Esophagus squamous epithelium (tissue), 5 donors: ENCODE measurements around the gene WTAP. TPM values are rescaled to one million over a fixed set of nuclear protein-coding genes. Genes with fewer than 3 reads are reported as not detected.
"Not testable (repeated sequence)": the region's sequence is repeated elsewhere in the genome, so short reads cannot be mapped to it uniquely, and the experiment has no call there.

Source experiments
- DNase-seq: peaks from one replicate; lab custom pipeline; 2025; lab: John Stamatoyannopoulos, UW
- H3K27ac ChIP-seq, 4 donors: fragments of 200-600 bp; sonication (generic); one replicate each; pipeline ENCODE4 v1.5.1; 2016 to 2019; ENCODE audit warnings: mild to moderate bottlenecking in 1 of 4
- H3K27me3 ChIP-seq, 4 donors: fragments of 200-600 bp; sonication (generic); 1 replicate in 3 of 4; 2 replicates in 1 of 4; pipeline versions ENCODE4 v1.5.1 to v1.6.0; 2017 to 2021; ENCODE audit warnings: antibody characterized with exemption in 1 of 4
- H3K36me3 ChIP-seq, 3 donors: fragments of 200-600 bp; sonication (generic); one replicate each; pipeline ENCODE4 v1.5.1; 2016 to 2019
- H3K4me1 ChIP-seq, 3 donors: fragments of 200-600 bp; sonication (generic); one replicate each; pipeline ENCODE4 v1.5.1; 2017 to 2019
- H3K4me3 ChIP-seq, 4 donors: fragments of 200-600 bp; sonication (generic); 1 replicate in 3 of 4; 2 replicates in 1 of 4; pipeline ENCODE4 v1.5.1; 2016 to 2019; ENCODE audit warnings: mild to moderate bottlenecking in 2 of 4, moderate library complexity in 1 of 4
- H3K9me3 ChIP-seq, 3 donors: fragments of 200-600 bp; sonication (generic); one replicate each; pipeline ENCODE4 v1.5.1; 2016 to 2019
- POLR2A ChIP-seq, 4 donors: fragments of 450-650 bp; IDR thresholded peaks; one replicate each; pipeline ENCODE4 v1.6.1; 2017; ENCODE audit warnings: antibody characterized with exemption in 4 of 4, mild to moderate bottlenecking in 4 of 4, moderate library complexity in 3 of 4
- WGBS, 2 donors: methylation state at CpG; one replicate each; pipeline ENCODE4 v1.1.5; 2018; 5-methylcytosine and 5-hydroxymethylcytosine counted together
- intact Hi-C: fragments of 100-400 bp; cut with DNase I; formaldehyde crosslinking; loops from one replicate; pipeline ENCODE4 v1.15.0; 2022
- total RNA-seq, 4 donors: library from RNA; depleted of rRNA; stranded (reverse); fragments of >200 nt; gene quantifications; one replicate each; pipeline ENCODE4 v1.1.0, GENCODE V29; 2016
- TF ChIP-seq, protein P1 (sequence below), 6 experiments: fragments of 450-650 bp in 4 of 6; fragments of 200-600 bp in 2 of 6; sonication (generic) in 2 of 6; IDR thresholded peaks; one replicate each; pipeline ENCODE4 v1.5.1; 2016 to 2019; ENCODE audit warnings: antibody characterized with exemption in 6 of 6, mild to moderate bottlenecking in 4 of 6, moderate library complexity in 4 of 6
- donor health status: DM: yes; HTN: yes; CAD: no.

WTAP gene
- total RNA-seq, 4 donors from 2014 or later: 45.0 to 105 (median 82.6) TPM

DNA sequence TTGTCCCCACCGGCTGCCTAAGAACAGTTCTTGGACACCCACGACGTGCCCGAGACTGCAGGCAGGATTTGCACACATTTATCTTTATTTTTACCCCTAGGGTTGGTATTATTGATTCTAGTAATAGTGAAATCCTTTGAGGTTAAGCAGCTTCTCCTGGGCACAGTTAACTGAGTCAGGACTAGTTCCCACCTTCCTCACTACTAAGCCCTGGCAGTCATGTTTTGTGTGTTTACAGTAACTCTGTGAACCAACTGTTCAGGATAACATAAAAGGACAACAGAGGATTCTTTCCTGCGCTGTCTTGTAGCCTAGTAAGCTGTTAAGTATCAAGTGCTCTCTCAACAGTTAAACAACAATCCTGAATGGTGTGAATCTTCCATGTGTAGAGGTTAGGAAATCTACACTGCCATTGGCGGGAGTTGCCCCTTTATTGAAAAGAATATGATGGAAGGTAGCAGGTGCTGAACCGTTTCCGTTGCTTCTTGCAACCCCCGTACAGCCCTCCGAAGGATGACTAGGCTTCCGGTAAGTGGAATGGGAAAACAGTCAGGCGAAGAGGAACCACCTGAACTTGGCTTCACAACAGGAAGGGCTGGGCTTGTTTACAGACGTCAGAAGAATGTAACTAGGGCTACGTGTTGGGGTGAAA, 33.3 kb upstream of the WTAP start:
- intact Hi-C loops: loop anchor here (10.0 kb wide), 2 partner anchors 71 to 341 kb away; partner anchors contain the start of gene ACAT2
- Histone ChIP-seq H3K27me3 (no peaks in the 10 kb centered on the region), H3K36me3 (peaks cover 0 to 13% (median 1%) of the 10 kb centered on the region in 3 donors), H3K4me1 (peaks cover 7 to 50% (median 22%) of the 10 kb centered on the region in 3 donors), H3K9me3 (no peaks in the 10 kb centered on the region), H3K27ac (peak overlapping the region; percentile 95 to 97 (median 96)), H3K4me3 (peak overlapping the region; percentile 73 to 92 (median 80))
- no peak for DNase-seq
- 12 to 15% methylated on average over 10 to 14 of the region's 14 CpGs for WGBS, 2 donors
- peak in 2 of 4 donors; percentile 17 to 19 for TF ChIP-seq POLR2A (IDR thresholded peaks at IDR 0.05)
- TF ChIP-seq, protein P1, sequence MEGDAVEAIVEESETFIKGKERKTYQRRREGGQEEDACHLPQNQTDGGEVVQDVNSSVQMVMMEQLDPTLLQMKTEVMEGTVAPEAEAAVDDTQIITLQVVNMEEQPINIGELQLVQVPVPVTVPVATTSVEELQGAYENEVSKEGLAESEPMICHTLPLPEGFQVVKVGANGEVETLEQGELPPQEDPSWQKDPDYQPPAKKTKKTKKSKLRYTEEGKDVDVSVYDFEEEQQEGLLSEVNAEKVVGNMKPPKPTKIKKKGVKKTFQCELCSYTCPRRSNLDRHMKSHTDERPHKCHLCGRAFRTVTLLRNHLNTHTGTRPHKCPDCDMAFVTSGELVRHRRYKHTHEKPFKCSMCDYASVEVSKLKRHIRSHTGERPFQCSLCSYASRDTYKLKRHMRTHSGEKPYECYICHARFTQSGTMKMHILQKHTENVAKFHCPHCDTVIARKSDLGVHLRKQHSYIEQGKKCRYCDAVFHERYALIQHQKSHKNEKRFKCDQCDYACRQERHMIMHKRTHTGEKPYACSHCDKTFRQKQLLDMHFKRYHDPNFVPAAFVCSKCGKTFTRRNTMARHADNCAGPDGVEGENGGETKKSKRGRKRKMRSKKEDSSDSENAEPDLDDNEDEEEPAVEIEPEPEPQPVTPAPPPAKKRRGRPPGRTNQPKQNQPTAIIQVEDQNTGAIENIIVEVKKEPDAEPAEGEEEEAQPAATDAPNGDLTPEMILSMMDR (IDR thresholded peaks at IDR 0.05): no peak

DNA sequence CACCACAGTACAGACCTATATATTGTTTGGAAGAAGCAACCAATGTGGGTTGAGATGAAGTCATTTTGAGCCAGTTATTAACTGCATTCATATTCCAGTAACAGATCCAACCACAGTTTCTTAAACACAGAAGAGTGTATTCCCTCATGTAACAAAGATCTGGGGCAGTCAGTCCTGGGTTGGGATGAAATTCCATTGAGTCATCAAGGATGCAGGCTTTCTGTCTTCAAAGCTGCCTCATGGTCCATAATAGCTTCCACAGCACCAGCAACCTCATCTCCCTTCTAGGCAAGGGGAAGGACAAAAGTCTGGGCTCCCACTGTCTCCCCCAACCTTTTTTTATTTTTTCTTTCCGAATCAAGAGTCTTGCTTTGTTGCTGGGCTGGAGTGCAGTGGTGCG, 31.3 kb upstream of the WTAP start:
- intact Hi-C loops: loop anchor here (10.0 kb wide), 2 partner anchors 69 to 339 kb away; partner anchors contain the start of gene ACAT2
- Histone ChIP-seq H3K27ac (no peak overlapping the region), H3K36me3 (no peaks in the 10 kb centered on the region), H3K4me1 (peaks cover 11 to 35% (median 12%) of the 10 kb centered on the region in 3 donors), H3K9me3 (no peaks in the 10 kb centered on the region), H3K4me3 (no peak overlapping the region), H3K27me3 (no peaks in the 10 kb centered on the region)
- no peak for TF ChIP-seq POLR2A (IDR thresholded peaks at IDR 0.05)
- TF ChIP-seq, protein P1 (IDR thresholded peaks at IDR 0.05): no peak
- DNase-seq: no peak
- 100% methylated on average over 2 of the region's 2 CpGs for WGBS, 2 donors

DNA sequence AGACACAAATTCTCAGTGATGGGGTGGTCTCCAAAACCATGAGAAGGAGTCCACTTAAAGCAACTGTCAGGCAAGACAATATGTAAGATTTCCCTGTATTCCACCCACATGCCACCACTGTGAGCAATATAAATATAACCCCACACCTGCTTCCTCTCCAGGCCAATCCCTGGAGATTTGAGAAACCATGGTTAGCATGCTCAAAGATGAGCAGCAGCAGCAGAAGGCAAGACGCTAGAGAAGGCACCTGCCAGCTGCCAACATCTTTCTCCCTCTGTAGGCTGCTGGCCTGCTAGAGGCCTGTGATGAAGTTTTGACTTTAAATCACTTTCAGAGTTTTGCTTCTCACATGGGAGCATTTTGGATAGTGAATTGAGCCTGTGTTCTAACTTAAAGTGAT, 26.3 kb upstream of the WTAP start:
- intact Hi-C loops: no loop called here

DNA sequence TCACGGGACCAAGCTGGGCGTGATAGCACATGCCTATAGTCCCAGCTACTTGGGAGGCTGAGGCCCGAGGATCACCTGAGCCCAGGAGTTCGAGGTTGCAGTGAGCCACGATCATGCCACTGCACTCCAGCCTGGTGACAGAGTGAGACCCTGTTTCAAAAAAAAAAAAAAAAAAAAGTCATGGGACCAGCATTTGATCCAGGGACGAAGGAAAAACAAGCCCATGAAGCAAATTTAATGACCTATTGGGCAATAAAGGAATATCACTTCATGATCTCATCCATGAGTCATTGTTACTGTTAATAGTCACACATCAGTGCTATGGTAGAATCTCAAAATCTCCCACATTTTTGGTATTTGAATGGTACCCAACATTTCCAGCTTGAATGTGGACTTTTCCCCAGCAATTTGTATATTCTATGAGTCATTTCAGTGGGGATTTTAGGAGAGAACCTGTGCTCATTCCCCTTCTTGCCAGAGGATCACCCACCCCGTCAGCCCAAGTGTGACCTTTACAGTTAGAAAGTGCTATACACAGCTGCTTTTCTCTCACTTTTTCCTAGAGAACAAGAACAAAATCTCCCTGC, 25.8 kb upstream of the WTAP start:
- H3K9me3 ChIP-seq: peaks cover 0 to 4% (median 0%) of the 10 kb centered on the region in 3 donors
- 43 to 45% methylated on average over 7 of the region's 7 CpGs for WGBS, 2 donors
- no peaks in the 10 kb centered on the region for H3K36me3 ChIP-seq
- intact Hi-C loops: no loop called here
- no peak for DNase-seq
- TF ChIP-seq POLR2A (IDR thresholded peaks at IDR 0.05): no peak
- TF ChIP-seq, protein P1 (IDR thresholded peaks at IDR 0.05): no peak
- H3K4me1 ChIP-seq: peaks cover 12 to 19% (median 14%) of the 10 kb centered on the region in 3 donors
- no peaks in the 10 kb centered on the region for H3K27me3 ChIP-seq
- no peak overlapping the region for H3K4me3 ChIP-seq
- H3K27ac ChIP-seq: peak overlapping the region; percentile 10 to 90 (median 68)

More for the DNA sequence above, 26.3 kb upstream of the WTAP start:
- H3K4me3 ChIP-seq: no peak overlapping the region
- no peaks in the 10 kb centered on the region for H3K27me3 ChIP-seq
- H3K4me1 ChIP-seq: peaks cover 12 to 19% (median 14%) of the 10 kb centered on the region in 3 donors
- TF ChIP-seq, protein P1 (IDR thresholded peaks at IDR 0.05): no peak
- no peak for TF ChIP-seq POLR2A (IDR thresholded peaks at IDR 0.05)
- WGBS, 2 donors: 13 to 15% methylated on average over 1 of the region's 1 CpG
- H3K27ac ChIP-seq: peak overlapping the region; percentile 10 to 90 (median 68)
- no peak for DNase-seq
- peaks cover 0 to 4% (median 0%) of the 10 kb centered on the region in 3 donors for H3K9me3 ChIP-seq
- H3K36me3 ChIP-seq: no peaks in the 10 kb centered on the region

DNA sequence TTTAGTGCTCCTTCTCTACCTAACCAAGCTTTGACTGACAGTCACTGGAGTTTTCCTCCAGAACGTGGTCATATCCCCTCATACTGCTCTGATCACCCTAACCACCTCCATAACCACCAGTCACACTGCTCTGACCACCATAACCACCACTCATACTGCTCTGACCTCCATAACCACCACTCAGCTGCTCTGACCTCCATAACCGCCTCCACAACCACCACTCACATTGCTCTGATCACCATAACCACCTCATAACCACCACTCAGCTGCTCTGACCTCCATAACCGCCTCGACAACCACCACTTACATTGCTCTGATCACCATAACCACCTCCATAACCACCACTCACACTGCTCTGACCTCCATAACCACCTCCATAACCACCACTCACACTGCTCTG, 16.7 kb upstream of the WTAP start:
- peaks cover 2 to 18% (median 12%) of the 10 kb centered on the region in 3 donors for H3K4me1 ChIP-seq
- 73 to 83% methylated on average over 3 to 4 of the region's 4 CpGs for WGBS, 2 donors
- H3K9me3 ChIP-seq, H3K27me3 ChIP-seq, H3K36me3 ChIP-seq, intact Hi-C loops, H3K27ac ChIP-seq, DNase-seq, H3K4me3 ChIP-seq: not testable (repeated sequence)

DNA sequence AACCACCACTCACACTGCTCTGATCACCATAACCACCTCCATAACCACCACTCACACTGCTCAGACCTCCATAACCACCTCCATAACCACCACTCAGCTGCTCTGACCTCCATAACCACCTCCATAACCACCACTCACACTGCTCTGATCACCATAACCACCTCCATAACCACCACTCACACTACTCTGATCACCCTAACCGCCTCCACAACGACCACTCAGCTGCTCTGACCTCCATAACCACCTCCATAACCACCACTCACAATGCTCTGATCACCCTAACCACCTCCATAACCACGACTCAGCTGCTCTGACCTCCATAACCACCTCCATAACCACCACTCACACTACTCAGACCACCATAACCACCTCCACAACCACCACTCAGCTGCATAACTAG, 14.9 kb upstream of the WTAP start:
- intact Hi-C loops, H3K27ac ChIP-seq, H3K9me3 ChIP-seq, DNase-seq, H3K27me3 ChIP-seq, H3K36me3 ChIP-seq, H3K4me3 ChIP-seq: not testable (repeated sequence)
- whole genome bisulfite sequencing, 2 donors: 75 to 80% methylated on average over 1 to 3 of the region's 3 CpGs
- peaks cover 14 to 36% (median 28%) of the 10 kb centered on the region in 3 donors for H3K4me1 ChIP-seq
